Peyer's patch (tissue), 4 donors: ENCODE data around the gene CHKA.

Source experiments
- POLR2A ChIP-seq, 2 donors: fragments of 450-650 bp; IDR thresholded peaks; one replicate each; pipeline ENCODE4 v1.5.1; 2017; ENCODE audit warnings: antibody characterized with exemption in 2 of 2, mild to moderate bottlenecking in 2 of 2, moderate library complexity in 2 of 2
- TF ChIP-seq, protein P1 (sequence below), 6 experiments: fragments of 450-650 bp in 4 of 6; fragments of 200-600 bp in 2 of 6; sonication (generic) in 1 of 6; IDR thresholded peaks; one replicate each; pipeline ENCODE4 v1.5.1; 2017 to 2019; ENCODE audit warnings: antibody characterized with exemption in 6 of 6, mild to moderate bottlenecking in 3 of 6, moderate library complexity in 1 of 6

DNA sequence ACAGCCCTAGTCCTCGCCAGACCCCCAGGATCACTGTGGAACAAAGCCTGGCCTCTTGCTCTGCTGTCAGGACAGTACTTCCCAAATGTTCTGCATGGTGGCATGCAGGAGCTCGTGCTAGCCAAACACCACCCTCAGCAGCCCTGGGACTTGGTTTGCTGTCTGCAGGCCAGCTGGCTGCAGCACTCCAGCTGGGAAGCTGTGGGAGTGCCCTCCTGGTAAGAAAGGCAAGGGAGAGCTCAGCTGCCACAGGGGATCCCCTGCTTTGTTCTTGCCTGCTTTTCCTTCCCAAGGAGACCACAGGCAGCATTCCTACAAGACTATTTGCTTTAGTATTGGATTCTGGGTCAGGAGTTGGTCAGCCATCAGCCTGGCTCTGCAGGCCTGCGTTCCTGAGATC, 54.4 kb downstream of the CHKA start:
- TF ChIP-seq, protein P1, sequence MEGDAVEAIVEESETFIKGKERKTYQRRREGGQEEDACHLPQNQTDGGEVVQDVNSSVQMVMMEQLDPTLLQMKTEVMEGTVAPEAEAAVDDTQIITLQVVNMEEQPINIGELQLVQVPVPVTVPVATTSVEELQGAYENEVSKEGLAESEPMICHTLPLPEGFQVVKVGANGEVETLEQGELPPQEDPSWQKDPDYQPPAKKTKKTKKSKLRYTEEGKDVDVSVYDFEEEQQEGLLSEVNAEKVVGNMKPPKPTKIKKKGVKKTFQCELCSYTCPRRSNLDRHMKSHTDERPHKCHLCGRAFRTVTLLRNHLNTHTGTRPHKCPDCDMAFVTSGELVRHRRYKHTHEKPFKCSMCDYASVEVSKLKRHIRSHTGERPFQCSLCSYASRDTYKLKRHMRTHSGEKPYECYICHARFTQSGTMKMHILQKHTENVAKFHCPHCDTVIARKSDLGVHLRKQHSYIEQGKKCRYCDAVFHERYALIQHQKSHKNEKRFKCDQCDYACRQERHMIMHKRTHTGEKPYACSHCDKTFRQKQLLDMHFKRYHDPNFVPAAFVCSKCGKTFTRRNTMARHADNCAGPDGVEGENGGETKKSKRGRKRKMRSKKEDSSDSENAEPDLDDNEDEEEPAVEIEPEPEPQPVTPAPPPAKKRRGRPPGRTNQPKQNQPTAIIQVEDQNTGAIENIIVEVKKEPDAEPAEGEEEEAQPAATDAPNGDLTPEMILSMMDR (IDR thresholded peaks at IDR 0.05): no peak
- no peak for TF ChIP-seq POLR2A (IDR thresholded peaks at IDR 0.05)
